Muscle of arm (tissue), 12 donors: Measurements from ENCODE around the gene KCNQ1. TPM values are rescaled to one million over a fixed set of nuclear protein-coding genes. Genes with fewer than 3 reads are reported as not detected.
A peak's percentile ranks its signal among the peaks of the same experiment; 100 is the strongest.

ENCODE experiments used
- DNase-seq: peaks from one replicate; pipeline ENCODE4 v3.0.0-alpha.2; 2013
- polyA plus RNA-seq, 12 donors: library from polyadenylated mRNA; unstranded; fragments of 120-200 nt; gene quantifications; one replicate each; pipeline ENCODE4 v1.2.1, GENCODE V29; 2013; ENCODE audit not compliant: insufficient read length in 12 of 12

The KCNQ1 gene
- polyA plus RNA-seq, 12 donors = 1.3 to 2.5 (median 2.0) TPM; not detected in 2

DNA sequence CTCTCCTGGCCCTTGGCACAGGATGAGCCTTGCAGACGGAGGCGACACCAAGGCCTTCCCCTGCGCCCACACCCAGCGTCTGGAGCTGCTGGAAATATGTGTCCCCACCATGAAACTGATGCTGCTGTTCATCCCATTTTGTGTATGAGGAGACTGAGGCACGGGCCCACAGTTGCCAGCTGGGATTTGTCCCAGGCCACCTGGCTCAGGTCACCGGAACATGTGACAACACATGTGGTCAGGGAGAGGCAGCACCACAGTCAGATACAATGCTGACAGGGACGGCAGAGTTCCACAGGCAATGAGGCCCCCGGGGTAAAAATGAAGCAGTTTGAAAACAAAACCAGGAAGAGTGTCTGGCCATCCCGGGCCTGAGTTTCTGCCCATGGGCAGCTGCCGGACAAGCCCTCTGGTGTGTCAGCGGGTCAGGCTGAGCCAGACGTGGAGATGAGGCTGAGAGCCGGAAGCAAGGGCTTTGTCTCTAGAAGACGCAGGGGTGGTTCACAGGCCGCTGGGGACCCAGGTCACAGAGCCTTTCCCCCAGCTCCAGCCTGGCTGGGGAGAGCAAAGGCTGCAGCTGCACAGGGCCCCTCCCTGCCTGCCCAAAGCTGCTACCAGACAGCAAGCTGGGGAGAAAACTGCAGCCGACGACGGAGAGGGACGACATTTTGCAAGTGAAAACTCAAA is 360.0 kb downstream of the KCNQ1 start:
- no peak for DNase-seq

DNA sequence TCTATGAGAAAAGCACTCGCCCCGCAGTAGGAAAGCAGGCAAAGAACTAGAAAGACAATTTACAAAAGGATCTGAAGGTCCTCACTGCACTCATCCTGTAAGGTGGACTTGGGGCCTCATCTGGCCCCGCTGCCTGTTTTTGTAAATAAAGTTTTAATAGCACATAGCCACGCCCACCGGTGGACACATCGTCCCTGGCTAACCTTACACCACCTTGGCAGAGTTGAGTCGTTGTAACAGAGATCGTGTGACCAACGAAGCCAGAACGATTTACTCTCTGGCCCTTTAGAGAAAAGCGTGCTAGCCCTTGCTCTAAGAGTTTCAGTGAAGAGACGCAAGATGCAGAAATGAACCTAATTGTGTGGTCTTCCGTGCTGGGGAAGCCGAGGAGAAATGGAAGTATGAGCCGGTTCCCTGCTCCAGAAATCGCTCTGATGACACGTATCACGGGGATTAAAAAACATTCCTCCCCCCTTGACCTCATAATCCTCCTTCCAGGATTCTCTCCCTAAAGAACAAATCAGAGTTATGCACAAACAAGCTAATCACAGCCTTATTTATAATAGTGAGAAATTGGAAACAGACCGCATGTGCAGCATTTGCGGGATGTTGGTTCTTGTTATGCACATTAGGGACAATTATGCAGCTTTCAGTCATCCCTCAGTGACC is 360.7 kb downstream of the KCNQ1 start:
- DNase-seq = no peak

DNA sequence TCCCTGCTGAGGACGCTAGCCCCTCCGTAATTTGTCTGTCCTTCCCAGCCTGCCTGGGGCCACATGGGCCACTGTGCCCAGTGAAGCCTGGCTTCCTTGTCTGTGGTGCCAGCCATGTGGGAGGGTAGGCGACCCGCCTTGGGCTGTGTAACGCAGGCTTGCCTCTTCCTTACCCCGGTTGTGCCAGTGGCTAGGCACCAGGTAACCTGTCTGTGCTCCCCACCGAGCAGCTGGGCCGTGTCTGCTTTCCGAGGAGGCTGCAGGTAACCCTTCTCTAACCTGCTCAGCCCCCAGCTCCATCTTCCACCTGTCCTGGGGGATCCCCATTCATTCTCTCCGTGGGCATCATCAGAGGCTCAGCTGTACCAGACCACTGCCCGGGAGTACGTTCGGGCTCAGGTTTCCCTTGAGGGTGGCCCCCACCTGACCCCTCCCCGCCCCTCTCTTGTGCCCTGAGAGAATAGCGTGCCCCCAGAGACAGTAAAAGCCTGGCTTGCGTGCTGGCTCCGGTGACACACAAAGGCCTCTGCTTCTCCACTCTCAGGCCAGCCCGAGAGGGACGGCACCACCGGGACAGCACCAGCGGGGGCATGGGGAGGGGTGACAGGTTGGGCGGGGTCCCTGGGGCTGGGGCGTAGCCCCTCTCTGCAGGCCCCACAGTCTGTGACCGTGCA is 361.7 kb downstream of the KCNQ1 start:
- DNase-seq = no peak

DNA sequence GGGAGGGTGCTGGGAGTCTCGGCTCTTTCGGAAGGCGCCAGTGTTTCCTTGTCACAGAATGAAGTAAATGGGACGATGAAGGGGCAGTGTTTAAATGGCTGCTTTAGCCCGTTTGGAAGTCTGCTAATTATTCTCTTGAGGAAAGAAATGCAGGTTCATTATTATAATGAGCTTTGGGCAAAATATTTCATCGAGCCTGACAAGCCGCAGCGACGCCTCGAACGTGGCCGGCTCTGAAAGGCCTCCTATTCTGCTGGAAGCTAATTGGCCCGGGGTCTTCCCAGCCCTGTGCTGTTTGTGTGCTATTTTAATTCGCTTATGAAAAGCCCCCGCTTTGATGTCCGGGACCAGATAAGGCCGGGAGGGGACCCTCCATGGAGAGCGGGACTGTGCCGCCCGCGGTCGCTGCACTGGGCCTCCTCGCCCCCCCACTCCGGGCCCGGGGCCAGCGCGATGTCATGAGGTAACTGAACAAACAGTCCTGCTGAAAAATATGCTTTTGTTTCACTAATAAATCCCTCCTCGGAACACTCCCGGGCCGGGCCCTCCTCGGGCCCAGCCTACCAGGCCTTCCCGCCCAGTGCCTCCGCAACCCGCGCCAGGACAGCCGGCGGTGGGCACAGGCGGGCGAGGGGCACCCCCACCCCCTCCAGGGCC is 362.3 kb downstream of the KCNQ1 start:
- DNase-seq = peak; percentile 76

DNA sequence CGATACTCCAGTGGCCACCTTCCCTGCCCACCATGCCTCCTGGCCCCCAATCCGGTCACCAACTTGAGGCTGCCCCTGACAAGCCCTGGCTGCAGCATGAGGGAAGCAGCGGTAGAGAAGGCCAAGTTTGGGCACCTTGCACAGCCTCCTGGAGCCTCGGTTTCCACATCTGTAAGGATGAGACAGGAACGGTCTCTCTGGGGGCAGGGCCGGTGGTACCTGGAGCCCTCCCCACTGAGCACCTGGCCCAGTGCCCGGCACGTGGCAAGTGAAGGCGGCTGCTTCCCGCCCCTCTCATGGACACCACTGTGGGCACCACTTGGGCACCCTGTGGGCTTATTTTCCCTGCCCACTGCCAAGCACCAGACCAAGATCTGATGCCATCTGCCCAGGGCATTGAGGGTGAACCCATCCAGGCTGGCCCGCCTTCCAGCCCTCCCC is 363.0 kb downstream of the KCNQ1 start:
- no peak for DNase-seq

DNA sequence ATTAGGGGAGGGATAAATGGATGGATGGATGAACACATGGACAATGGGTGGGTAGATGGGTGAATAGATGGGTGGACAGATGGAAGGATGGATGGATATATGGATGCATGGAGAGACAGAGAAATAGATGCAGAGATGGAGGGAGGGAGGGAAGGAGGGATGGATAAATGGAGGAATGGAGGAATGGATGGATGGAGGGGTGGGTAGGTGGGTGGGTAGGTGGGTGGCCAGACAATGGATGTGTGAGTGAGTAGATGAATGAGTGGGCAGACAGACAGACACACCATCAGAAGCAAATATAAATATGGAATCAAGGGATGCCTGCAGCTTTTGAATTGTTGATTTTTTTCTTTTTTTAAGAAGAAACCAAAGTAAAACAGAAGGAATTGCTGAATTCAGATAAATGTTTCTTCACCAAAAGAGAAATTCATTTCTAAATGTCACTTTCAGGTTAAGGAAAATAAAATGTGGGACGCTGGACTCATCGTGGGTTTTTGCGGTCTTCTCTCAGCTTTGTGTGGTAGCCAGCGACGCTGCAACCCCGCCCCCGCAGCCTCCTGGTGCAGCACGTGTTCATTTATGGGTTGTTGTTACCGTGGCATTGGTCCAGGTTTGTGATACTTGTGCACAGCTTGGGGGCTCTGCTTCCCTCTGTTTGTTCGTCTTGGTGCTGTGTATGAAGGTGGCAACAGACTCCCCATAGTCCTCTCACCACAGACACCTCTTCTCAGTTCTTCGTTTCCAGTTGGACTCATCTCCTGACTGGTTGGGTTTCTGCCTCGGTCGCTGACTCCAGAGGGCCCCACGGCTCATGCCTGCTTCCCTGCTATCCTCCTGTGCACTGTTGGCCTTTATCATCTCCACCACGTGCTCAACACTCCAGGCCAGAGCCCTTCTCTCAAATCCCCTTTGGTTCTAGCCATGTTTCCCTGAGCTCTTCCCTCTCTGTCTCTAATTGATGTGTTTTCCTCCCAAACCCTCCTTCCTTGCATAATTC is 364.3 kb downstream of the KCNQ1 start:
- DNase-seq = no peak

DNA sequence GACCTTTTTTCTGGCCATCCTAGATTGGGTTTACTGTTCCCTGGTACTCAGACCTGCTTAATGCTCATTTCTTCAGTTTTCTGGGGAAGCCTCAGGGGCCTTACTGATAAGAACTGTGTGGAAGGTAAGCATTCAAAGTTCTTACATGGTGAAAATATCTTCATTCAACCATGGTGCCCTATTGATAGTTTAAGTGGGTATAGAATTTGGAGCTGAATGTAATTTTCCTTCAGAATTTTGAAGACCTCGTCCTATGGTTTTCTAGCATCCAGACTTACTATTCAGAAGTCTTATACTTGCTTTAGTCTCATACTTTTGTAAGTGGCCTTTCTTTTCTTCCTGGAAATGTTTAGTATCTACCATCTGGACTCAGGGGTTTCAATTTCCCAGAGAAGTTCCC is 365.0 kb downstream of the KCNQ1 start:
- no peak for DNase-seq

DNA sequence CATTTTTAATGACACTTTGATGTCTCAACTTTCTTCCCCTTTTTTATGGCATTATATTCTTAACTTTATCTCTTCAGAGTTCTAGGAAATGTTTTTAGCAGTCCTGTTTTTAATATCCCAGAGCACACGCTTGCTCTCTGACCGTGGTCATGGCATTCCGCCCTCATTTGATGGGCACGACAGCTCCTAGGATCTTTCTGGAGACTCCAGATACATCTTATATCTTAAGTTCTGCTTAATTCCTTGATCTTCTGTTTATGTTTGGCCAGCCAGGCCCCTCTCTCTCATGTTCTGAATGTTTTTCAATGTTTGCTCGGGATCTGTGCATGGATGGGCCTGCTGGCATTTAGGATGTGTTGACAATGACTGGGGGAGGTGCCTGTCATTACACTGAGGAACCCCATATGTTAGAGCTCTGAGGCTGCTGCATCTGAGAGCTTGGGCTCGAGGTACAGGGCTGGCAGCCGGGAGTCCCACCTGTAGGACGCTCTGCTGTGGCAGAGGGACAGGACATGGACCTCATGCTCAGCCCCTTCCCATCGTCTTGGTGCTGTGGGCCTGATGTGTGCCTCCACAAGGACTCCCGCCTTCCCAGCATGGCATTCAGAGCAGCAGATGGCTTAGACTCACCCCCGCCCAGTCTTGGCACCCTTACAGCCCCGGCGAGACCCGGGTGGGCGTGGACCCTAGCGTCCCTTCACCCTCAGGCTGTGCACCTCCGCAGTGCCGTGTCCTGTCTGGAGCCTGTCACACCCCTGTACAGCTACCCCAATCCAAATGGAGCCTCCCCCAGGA is 365.8 kb downstream of the KCNQ1 start:
- no peak for DNase-seq

DNA sequence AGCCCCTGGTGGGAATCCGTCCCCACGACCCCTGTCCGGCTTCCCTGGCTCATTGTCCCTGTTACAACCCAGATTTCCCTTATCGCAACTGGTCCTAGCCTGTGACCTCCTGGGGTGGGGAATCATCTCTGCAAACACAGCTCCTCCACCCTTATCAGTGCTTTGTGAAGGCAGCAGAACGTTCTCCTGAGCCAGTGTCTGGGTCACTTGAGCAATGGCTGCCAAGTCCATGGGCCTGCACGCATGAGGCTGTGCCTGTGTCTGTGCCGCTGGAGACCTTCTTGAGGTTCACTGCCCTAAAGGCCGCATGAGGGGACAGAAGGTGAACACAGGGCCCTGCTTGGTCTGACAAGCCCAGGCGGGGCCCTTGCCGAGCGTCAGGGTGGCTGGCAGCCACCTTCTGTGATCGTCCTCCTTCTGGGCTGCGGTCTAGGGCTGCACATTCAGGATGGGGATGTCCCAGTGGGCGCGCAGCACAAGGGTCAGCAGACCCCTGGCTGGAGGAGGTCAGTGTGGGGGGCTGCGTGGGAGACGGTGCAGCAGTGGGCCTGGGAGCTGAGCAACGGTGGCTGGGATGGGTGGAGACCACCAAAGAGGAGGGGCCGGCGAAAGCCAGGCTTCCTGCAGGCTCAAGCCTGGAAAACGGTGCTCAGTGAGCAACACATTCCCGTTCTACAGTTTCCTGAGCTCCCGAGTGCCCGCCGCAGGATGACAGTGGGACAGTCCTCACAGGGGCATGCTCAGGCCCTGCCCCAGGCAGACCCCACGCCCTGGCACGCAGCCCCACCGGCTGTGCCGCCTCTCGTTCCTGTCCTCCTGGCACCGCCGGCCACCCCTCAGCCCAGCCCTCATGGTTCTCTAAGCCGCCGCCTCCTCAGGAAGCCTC is 366.6 kb downstream of the KCNQ1 start:
- DNase-seq = no peak

DNA sequence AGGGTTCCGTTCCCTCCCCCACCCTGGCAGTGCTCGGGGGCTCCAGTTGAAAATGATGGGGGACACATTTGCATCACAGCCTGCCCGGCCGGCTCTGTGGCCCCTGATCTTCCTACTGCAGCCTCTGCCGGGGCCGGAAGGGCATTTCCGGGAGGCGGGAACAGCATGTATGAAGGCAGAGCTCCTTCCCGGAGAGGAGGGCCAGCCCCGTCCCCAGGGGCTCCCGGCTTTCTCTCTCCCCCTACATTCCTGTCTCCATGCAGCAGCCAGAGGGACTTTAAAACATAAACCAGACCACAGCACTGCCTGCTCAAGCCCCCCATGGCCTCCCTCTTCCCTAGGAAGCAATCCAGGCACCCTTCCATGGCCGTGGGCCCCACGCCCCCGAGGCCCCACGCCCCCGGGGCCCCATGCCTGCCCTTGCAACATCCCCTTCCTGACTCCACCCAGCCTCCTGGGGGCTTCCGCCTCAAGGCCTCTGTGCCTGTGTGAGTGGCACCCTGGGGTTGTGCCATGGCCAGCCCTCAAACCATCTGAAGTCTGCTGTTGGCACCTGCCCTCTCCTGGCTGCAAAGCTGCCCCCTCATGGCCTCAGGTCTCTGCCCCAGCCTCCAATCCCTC is 367.7 kb downstream of the KCNQ1 start:
- DNase-seq = peak; percentile 80

DNA sequence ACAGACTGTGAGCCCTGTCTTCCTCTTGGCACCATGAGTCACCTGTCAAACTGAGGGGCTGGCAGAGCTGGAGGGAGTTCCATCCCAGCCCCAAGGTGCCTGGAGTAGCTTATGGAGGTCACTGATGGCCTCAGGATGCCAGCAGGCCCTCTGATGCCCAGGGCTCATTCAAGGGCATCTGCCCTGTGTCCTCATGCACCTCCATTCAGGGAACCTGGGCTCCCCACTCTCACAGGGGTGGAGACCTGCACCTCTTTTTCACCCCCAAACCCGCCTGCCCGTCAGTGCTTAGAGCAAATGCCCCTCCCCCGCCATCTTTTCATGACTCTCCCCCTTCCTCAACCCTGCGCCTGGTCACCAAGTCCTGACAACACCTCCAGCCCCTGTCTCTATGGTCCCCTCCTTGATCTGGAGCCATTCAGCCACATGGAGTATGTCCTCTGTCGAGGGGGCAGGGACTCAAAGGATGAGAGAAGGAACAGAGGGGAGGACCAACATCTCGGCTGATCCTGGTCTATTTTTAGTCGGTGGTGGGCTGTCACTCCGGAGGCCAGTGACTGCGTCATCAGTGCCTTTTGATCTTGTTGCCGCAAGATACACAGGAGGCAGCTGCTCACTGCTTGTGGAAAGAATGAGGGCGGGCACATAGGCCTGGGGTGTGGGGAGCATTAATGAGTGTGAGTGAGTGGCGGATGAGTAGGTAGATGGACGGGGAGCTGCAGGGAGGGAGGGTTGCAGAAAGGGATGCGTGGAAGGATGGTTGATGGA is 368.5 kb downstream of the KCNQ1 start:
- DNase-seq = no peak

DNA sequence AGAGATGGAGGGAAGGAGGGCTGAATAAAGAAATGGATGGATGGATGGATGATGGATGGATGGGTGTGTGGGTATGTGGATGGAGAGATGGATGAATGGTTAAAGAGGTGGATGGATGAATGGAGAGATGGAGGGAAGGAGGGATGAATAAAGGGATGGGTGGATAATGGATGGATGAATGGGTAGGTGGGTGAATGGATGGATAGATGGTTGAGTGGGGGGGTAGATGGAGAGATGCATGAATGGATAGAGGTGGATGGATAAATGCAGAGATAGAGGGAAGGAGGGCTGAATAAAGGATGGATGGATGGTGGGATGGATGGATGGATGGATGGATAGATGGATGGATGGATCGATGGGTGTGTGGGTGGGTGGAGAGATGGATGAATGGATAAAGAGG is 369.2 kb downstream of the KCNQ1 start:
- no peak for DNase-seq

DNA sequence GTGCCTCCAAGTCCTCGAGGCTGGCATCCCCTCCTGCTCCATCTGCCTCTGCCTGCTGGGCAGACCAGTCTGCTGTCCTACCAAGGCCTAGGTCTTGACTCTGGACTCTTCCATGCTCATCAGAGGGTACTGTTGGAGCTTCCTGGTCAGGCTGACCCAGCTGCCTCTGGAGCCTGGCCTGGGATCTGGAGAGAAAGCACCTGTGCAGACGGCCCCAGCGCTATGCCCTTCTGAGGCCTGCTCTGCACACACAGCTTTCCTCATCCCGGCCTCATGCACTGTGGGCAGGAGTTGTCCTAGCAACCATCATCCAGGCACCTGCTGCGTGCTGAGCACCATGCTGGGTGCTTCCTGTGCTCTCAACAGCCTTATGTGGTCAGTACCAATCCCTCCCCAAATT is 369.9 kb downstream of the KCNQ1 start:
- no peak for DNase-seq

DNA sequence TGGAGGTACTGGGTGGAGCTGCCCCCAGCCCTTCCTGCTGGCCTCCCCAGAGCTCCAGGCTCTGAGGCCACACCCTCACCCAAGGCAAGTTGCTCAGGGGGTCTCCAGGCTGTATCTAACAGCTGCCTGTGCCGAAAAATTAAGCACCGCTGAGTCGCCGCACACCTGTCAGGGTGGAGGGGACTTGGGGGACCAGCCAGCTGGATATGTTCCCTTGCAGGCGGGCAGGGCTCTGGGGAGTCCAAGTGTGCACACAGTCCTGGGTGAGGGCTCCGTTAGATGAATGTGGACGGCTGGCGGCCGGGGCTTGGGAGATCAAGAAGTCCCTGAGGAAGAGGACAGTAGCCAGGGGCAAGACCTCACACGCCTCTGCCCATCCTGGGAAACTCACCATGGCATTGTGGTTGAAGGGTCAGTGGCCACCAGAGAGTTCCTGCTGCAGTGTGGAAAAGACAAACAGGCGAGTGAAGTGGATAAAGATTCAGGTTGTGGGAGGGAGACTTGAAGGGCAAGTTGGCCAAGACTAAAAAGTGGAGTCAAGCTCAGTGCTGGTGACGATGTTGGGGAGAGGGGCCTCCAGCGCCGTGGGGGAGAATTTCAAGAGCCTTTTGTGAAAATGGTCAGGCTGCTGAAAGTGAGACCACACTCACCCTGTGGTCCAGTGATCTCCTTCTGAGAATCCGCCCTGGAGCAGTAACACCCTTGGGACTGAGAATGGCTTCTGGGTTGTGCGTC is 371.1 kb downstream of the KCNQ1 start:
- no peak for DNase-seq

DNA sequence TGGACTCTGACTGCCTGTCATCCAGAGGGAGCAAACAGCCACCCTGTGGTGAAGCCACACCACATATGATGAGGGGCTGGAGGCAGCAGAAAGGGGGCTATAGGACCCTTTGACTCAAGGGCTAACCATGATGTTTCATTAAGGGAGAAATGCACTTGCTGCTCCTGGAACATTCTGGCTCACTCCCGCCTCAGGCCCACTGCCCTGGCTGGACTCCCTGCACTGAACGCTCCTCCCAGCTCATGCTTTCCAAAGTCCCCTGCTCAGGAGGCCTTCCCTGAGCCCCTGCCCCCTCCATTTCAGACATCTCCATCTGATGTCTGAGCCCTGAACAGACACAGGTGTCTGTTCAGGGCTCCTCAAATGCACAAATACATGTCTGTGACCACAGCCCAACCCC is 371.7 kb downstream of the KCNQ1 start:
- no peak for DNase-seq

DNA sequence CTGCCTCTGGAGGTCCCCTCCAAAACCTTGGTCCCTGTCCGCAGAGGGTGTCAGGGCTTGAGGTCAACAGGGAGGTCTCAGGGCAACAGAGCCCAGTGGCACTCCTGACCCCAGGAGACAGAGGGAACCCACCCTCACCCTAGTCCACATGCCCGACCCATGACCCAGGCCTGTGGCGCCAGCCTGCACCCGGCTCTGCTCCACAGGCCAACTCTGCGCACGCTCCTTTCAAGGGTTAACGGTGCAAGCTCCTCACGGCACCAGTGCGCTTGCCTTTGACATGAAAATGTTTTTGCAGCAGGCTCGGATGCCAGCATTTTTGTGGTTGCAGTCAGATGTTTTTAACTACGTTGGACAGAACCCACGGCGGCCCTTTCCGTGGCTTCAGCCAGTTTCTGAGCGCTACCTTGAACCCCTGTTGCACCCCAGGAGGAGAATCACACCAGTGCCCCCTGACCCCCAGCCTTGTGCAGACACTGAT is 372.2 kb downstream of the KCNQ1 start:
- DNase-seq = peak; percentile 53

DNA sequence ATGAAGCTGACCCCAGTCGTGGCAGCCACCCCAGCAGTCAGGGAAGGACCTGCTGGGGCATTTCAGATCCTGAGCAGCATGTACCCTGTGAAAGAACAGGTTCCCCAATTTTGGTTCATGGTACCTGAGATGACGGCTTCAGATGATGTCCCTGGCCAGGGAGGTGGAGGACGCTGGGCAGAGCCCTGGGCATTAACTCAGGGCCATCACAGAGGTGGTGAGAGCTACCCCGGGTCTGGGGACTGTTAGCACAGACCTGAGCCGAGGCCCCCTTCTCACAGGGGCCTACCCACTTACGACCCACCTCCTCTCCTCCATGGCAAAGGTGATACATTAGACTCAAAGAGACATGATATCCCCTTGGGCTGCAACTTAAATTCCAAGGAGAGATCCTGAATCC is 372.6 kb downstream of the KCNQ1 start:
- DNase-seq = no peak
